GM18511 (cell line): Measurements from ENCODE around the gene AP5S1.
"Not testable (repeated sequence)": the region's sequence is repeated elsewhere in the genome, so short reads cannot be mapped to it uniquely, and the experiment has no call there.

ENCODE experiments used
- ATAC-seq: cut with Tn5 transposase; IDR thresholded peaks from one replicate; pipeline ENCODE4 v1.9.1; 2021; ENCODE audit warnings: mild to moderate bottlenecking, moderate library complexity; ENCODE audit not compliant: unreplicated experiment

AP5S1 gene

GRCh38 chr20:3842348-3842930 lies 22.1 kb downstream of the AP5S1 start:
- ATAC-seq: no peak

DNA sequence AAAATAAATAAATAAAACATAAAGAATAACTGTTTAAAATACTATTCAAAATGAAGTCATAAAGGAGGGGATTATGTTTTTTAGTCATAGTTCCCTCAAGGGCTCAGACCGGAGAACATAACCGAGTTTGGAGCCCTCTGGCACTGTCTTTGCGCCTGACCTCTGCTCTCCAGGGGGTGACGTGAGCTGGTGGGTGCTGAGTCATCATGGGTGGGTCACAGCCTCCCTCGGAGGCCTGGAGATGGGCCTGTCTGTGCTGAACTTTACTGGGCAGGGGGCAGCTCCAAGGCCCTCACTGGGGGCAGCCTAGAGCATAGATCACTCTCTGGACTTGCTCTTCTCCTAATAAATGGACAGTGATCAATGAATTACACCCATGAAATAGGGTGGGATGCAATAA lies 23.1 kb downstream of the AP5S1 start:
- no peak for ATAC-seq

DNA sequence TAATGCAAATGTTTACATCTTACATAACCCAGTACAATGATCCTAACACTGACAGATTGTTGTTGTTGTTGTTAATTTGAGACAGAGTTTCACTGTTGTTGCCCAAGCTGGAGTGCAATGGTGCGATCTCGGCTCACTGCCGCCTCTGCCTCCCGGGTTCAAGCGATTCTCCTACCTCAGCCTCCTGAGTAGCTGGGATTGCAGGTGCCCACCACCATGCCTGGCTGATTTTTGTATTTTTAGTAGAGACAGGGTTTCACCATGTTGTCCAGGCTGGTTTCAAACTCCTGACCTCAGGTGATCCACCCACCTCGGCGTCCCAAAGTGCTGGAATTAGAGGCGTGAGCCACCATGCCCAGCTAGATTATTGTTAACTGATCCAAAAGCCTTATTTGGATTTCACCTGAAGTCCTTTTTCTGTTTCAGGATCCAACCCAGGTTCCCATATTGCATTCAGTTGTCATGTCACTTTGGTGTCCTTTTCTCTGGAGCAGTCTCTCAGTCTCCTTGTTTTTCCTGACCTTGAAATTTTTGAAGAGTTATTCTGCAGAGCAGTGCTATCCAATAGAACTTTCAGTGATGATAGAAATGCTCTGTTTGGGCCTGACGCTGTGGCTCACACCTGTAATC lies 23.8 kb downstream of the AP5S1 start:
- ATAC-seq: not testable (repeated sequence)

DNA sequence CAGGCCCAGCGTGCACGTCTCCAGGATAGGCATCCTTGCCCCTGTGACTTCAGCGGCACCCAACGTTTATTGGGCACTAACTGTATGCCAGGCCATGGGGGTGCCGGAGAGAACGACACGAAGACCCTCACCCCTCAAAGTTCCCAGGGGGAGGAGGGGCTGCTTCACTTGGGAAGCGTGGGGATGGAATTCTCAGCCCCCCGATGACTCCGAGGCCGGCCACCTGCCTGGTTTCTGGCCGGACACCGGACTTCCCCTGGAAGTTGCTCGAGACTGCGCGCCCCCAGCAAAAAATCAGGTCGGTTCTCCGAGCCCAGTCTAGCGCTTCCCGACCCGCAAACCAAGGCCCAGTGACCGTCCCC lies 26.0 kb downstream of the AP5S1 start:
- no peak for ATAC-seq

DNA sequence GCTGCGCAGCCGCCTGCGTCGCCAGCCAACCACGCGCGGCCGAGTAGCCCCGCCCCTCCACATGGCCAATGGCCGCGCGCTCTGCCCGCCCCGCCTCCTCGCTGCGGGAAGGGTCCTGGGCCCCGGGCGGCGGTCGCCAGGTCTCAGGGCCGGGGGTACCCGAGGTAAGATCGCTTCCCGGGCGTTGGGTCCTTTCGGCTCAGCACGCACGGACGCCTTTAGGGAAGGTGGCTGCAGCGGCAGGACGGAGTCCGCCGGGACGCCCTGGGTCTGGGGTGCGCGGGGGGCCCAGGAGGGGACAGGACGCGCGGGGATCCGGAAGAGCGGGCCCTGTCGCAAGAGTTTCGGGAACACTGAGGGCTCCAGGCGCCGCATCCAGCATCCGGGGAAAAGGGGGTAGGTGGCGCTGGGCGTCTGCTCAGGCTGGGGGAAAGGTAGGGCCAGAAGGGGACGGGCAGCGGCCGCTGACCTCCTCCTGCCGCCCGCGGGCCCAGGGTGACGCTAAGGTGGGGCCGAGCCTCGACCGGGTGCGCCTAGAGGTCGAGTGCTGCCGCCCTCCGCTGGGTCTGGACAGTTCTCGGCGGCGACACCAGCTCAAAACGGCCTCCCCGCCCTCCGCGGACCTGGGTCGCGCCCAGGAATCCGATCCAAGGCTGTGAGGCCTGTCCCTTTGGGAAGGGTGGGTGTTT lies 26.5 kb downstream of the AP5S1 start, which contains the start of gene MAVS:
Gene MAVS, plus strand, starts transcription at position 95 of the 689 bp plus-strand sequence. CDS start 7,791 bp downstream, outside the sequence.
- peak; percentile 94 for ATAC-seq

DNA sequence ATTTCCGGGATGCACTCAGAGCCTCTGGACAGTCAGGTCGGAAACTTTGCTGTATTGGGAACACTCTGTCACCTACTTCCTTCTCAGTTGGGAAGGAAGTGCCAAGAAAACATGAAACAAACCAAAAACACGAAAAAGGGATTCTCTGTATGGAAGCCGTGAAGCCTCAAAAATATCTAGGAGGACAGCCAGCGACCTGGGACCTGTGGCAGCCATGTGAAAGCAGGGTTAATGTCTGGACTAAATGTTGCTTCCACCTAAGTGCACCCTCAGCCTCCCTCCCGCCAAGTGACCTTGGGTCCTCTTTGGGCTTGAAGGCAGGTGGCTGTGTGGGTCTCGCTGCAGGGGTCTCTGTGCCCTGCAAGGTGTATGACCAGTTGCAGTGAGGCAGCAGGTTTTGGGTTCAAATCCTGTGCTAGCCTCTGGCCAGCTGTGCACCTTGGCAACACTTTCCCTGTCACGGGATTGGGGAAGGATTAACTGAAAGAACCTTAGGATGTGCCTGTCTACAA lies 27.1 kb downstream of the AP5S1 start:
- ATAC-seq: no peak

- ATAC-seq: no peak
Measured at GRCh38 chr20:3848565-3848964, 28.2 kb downstream of the AP5S1 start.

GRCh38 chr20:3854462-3854871 lies 34.1 kb downstream of the AP5S1 start:
- ATAC-seq: no peak

- no peak for ATAC-seq
Measured at GRCh38 chr20:3857405-3857804, 37.1 kb downstream of the AP5S1 start.

GRCh38 chr20:3858689-3859088 lies 38.3 kb downstream of the AP5S1 start:
- ATAC-seq: no peak

GRCh38 chr20:3861191-3861590 lies 40.8 kb downstream of the AP5S1 start:
- no peak for ATAC-seq

- ATAC-seq: no peak
Measured at GRCh38 chr20:3862333-3862732, 42.0 kb downstream of the AP5S1 start.

DNA sequence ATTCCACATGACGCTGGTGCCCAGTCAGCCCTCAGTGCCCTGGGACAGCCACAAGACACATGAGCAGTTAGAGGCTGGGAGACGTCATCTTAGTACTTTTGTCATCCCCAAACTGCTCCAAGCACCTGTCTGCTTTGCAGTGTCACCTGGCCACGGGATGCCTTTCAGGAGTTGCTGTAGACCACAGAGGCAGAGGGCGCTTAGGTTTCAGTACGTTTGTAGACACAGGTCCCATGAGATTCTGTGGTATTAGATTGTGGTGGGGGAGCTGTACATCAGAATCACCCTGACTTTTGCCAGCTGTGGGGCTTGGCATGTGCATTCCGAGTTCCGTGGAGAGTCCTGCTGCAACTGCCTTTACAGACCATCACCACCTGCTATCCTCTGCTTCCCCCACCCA lies 43.0 kb downstream of the AP5S1 start:
- ATAC-seq: no peak

DNA sequence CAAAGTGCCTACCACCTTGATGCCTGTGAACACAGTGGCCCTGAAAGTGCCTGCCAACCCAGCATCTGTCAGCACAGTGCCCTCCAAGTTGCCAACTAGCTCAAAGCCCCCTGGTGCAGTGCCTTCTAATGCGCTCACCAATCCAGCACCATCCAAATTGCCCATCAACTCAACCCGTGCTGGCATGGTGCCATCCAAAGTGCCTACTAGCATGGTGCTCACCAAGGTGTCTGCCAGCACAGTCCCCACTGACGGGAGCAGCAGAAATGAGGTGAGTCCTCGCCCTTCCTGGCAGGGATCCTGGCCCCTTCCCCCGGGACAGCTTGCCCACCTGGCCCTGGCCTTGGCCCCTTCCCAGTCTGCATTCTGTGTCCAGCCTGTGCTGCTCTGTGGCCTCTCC lies 44.2 kb downstream of the AP5S1 start:
- no peak for ATAC-seq

DNA sequence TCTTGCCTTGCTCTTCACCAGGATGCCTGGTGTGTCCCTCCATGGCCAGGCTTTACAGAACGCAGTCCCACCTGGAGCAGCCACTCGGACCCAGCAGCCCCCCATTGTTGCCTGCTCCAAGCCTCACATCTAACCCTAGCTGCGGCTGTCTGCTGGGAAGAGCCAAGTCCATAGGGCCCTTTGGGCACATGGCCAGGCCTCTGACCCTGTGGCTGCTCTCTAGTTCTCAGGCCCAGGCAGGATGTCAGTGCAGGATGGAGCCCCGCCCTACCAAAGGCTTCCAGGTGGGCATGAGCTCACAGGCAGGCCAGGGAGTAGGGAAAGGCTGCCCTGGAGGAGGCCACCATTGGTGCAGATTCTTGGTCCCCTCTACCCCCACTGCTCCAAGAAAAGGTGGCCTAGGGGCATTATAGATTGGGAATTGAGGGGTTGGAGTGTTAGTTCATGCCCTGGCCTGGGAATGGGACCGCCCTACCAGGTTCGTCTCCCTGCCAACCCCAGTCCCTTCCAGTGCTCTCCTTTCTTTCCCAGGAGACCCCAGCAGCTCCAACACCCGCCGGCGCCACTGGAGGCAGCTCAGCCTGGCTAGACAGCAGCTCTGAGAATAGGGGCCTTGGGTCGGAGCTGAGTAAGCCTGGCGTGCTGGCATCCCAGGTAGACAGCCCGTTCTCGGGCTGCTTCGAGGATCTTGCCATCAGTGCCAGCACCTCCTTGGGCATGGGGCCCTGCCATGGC lies 45.0 kb downstream of the AP5S1 start:
- ATAC-seq: no peak

- no peak for ATAC-seq
Measured at GRCh38 chr20:3865887-3866407, 45.6 kb downstream of the AP5S1 start.

- ATAC-seq: no peak
Measured at GRCh38 chr20:3866464-3866863, 46.1 kb downstream of the AP5S1 start.

DNA sequence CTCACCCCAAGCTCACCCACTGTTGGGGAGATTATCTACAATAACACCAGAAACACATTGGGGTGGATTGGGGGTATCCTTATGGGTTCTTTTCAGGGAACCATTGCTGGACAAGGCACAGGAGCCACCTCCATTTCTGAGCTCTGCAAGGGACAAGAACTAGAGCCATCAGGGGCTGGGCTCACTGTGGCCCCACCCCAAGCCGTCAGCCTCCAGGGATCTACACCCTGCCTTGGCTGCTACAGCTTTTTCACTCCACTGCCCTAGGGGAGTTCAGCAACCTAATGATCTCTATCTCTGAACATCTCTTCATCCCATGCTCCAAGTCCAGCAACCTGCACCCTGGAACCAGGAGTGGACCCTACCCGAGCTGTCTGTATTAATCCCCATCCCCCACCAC lies 47.5 kb downstream of the AP5S1 start:
- no peak for ATAC-seq

- ATAC-seq: no peak
Measured at GRCh38 chr20:3869839-3870634, 49.7 kb downstream of the AP5S1 start.

DNA sequence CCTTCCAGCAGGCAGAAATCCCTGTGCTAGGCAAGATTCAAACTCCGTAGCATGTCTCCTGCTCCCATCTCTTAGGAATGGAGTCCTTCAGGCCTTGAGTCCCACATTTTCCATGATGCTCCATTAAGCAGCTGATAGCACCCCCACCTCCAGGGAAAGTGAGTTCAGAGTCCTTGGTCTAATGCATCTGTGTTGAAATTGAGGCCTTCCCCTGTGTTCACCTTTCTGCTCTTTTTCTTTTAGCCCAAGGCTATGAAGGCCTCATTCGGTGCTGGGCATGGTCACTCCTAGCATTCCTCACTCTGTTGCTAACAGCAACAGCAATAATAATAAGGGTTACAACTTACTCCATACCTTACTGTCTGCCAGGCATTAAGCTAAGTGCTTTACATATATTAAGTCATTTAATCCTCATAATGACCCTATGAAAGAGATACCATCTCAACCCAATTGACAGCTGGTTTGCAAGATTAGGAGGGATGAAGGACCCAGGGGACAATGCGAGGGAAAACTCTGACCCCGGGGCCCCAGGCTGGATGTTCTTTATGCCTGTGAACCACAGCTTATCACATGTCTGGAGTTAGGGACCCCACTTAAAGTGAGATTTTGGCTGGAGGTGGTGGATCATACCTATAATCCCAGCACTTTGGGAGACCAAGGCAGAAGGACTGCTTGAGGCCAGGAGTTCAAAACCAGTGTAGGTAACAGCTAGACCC lies 51.4 kb downstream of the AP5S1 start:
- ATAC-seq: no peak
